Endothelial cell of umbilical vein (primary cell): ENCODE results near the gene MRAP. TPM values are rescaled to one million over a fixed set of nuclear protein-coding genes. Genes with fewer than 3 reads are reported as not detected.

Experiments
- BruUV-seq: library from RNA; stranded (reverse); fragments of 400-500 nt; replicated peaks from 2 replicates; lab custom pipeline; 2021; lab: Mats Ljungman, UMichigan
- CTCF ChIA-PET: fragments of 300-600, 350-600 bp; sonication (Branson Sonifier 250); formaldehyde crosslinking; loops from one replicate; lab custom pipeline; 2021; ENCODE audit warnings: antibody characterized with exemption, inconsistent platforms; lab: Charles Lee
- POLR2A ChIA-PET: fragments of 300-600, 350-600 bp; sonication (Branson Sonifier 250); formaldehyde crosslinking; loops from one replicate; lab custom pipeline; 2021; ENCODE audit warnings: antibody characterized with exemption, inconsistent platforms; lab: Charles Lee
- DNase-seq: peaks from one replicate; pipeline ENCODE4 v3.0.0-alpha.2; 2011; ENCODE audit warnings: low read depth, low spot score
- FAIRE-seq: peaks from 2 replicates; lab custom pipeline; 2011; peaks lifted over from hg19 to GRCh38; lab: Jason Lieb, UNC
- H2AFZ ChIP-seq: 2 replicates; pipeline ENCODE4 v1.6.0; 2012; ENCODE audit warnings: low read depth, low read length, control low read depth, inconsistent platforms
- H3K27ac ChIP-seq: 2 replicates; pipeline ENCODE4 v1.5.1; 2011; ENCODE audit warnings: low read depth, mild to moderate bottlenecking, control low read depth, low read length, moderate library complexity; ENCODE audit not compliant: insufficient read depth
- H3K27me3 ChIP-seq, 2 experiments: 2 replicates each; pipeline versions ENCODE4 v1.6.0 to v1.6.1; 2011; ENCODE audit warnings: low read length in 2 of 2, mixed read lengths in 1 of 2; ENCODE audit not compliant: control insufficient read depth in 2 of 2, insufficient read depth in 2 of 2
- H3K36me3 ChIP-seq, 2 experiments: 2 replicates in 1 of 2; 3 replicates in 1 of 2; pipeline ENCODE4 v1.5.1; 2011; ENCODE audit warnings: low read length in 2 of 2, mild to moderate bottlenecking in 1 of 2, moderate library complexity in 1 of 2; ENCODE audit not compliant: control insufficient read depth in 2 of 2, insufficient read depth in 2 of 2; ENCODE audit errors: extremely low read depth in 1 of 2
- H3K4me1 ChIP-seq: 3 replicates; pipeline ENCODE4 v1.5.1; 2011; ENCODE audit warnings: mild to moderate bottlenecking, low read length; ENCODE audit not compliant: control insufficient read depth, insufficient read depth; ENCODE audit errors: extremely low read depth
- H3K4me2 ChIP-seq: 2 replicates; pipeline ENCODE4 v1.6.1; 2011; ENCODE audit warnings: low read length, control low read depth, mixed read lengths; ENCODE audit not compliant: insufficient read depth
- H3K4me3 ChIP-seq, 3 experiments: fragments of 200-600 bp in 1 of 3; sonication (generic), shearing (Covaris generic) in 1 of 3; replicated peaks in 1 of 3; 2 replicates each; pipeline ENCODE4 v1.5.1; 2011 to 2016; ENCODE audit warnings: control low read depth in 3 of 3, low read length in 3 of 3, mild to moderate bottlenecking in 2 of 3, inconsistent platforms in 1 of 3, low read depth in 1 of 3, moderate library complexity in 1 of 3; ENCODE audit not compliant: insufficient read depth in 1 of 3
- H3K79me2 ChIP-seq: 2 replicates; pipeline ENCODE4 v1.6.0; 2012; ENCODE audit warnings: low read length, inconsistent platforms; ENCODE audit not compliant: control insufficient read depth, insufficient read depth
- H3K9ac ChIP-seq: replicated peaks from 2 replicates; pipeline ENCODE3; 2011; ENCODE audit warnings: low read length, control low read depth; ENCODE audit not compliant: insufficient read depth; ENCODE audit errors: extremely low read depth
- H3K9me1 ChIP-seq: replicated peaks from 3 replicates; pipeline ENCODE4 v1.6.0; 2011; ENCODE audit warnings: mild to moderate bottlenecking, low read length; ENCODE audit not compliant: control insufficient read depth, insufficient read depth; ENCODE audit errors: extremely low read depth
- H3K9me3 ChIP-seq: replicated peaks from 2 replicates; pipeline ENCODE4 v1.5.1; 2012; ENCODE audit warnings: low read length, inconsistent platforms; ENCODE audit not compliant: control insufficient read depth, insufficient read depth
- H4K20me1 ChIP-seq: replicated peaks from 2 replicates; pipeline ENCODE3; 2011; ENCODE audit warnings: mild to moderate bottlenecking, low read length; ENCODE audit not compliant: control insufficient read depth, insufficient read depth; ENCODE audit errors: extremely low read depth
- CTCF ChIP-seq, 2 donors: IDR thresholded peaks; 1 replicate in 1 of 2; 2 replicates in 1 of 2; pipeline ENCODE4 v1.5.1; 2011; ENCODE audit warnings: low read length in 2 of 2, mild to moderate bottlenecking in 2 of 2, moderate library complexity in 2 of 2, control low read depth in 1 of 2, inconsistent platforms in 1 of 2, low read depth in 1 of 2; ENCODE audit not compliant: insufficient read depth in 1 of 2; ENCODE audit errors: extremely low read depth in 1 of 2
- EZH2 ChIP-seq: IDR thresholded peaks from 2 replicates; pipeline ENCODE4 v1.6.1; 2012; ENCODE audit warnings: borderline replicate concordance, low read depth, mild to moderate bottlenecking, moderate library complexity, low read length, inconsistent platforms; ENCODE audit not compliant: severe bottlenecking
- FOS ChIP-seq: IDR thresholded peaks from 2 replicates; pipeline ENCODE4 v1.6.1; 2011; ENCODE audit warnings: mild to moderate bottlenecking, low read length, moderate library complexity, borderline replicate concordance; ENCODE audit not compliant: insufficient read depth
- GATA2 ChIP-seq: IDR thresholded peaks from 2 replicates; pipeline ENCODE4 v1.7.0; 2011; ENCODE audit warnings: low read depth, mild to moderate bottlenecking, moderate library complexity, mixed read lengths, low read length; ENCODE audit not compliant: insufficient read length, insufficient read depth
- JUN ChIP-seq: IDR thresholded peaks from 2 replicates; pipeline ENCODE4 v1.6.1; 2011; ENCODE audit warnings: borderline replicate concordance, low read depth; ENCODE audit not compliant: insufficient read length, insufficient read depth
- MAX ChIP-seq: IDR thresholded peaks from 2 replicates; pipeline ENCODE4 v1.6.1; 2011; ENCODE audit not compliant: insufficient read depth, insufficient read length
- MYC ChIP-seq: IDR thresholded peaks from one replicate; pipeline ENCODE4 v1.6.1; 2011; ENCODE audit warnings: mild to moderate bottlenecking, low read depth, low read length
- POLR2A ChIP-seq: IDR thresholded peaks from 2 replicates; pipeline ENCODE4 v1.6.1; 2012; ENCODE audit warnings: low read depth, mild to moderate bottlenecking, control low read depth, low read length
- POLR2AphosphoS5 ChIP-seq: IDR thresholded peaks from 2 replicates; pipeline ENCODE4 v1.6.1; 2012; ENCODE audit warnings: low read depth, mild to moderate bottlenecking, control low read depth, low read length, moderate library complexity; ENCODE audit not compliant: insufficient read depth
- dilution Hi-C: fragments of 300-500 bp; cut with MboI; formaldehyde crosslinking; loops from one replicate; pipeline ENCODE4 v1.15.0; 2019; ENCODE audit warnings: low sequenced_read_pairs; ENCODE audit not compliant: extremely low pct_ligation_motif_present
- intact Hi-C: fragments of 100-400 bp; cut with micrococcal nuclease; formaldehyde crosslinking; loops from one replicate; pipeline ENCODE4 v1.10.0; 2022
- polyA plus RNA-seq, 4 experiments: library from polyadenylated mRNA; depleted of rRNA in 3 of 4; stranded (reverse) in 3 of 4; unstranded in 1 of 4; fragments of >200 nt; gene quantifications; 2 replicates each; pipeline versions ENCODE4 v1.2.1 to v1.2.3, GENCODE V29; 2011 to 2012; ENCODE audit warnings: missing spikeins in 1 of 4
- total RNA-seq: library from RNA; stranded (reverse); gene quantifications from 2 replicates; pipeline ENCODE4 v1.2.3, GENCODE V29; 2021

The MRAP gene
- total and polyA plus RNA-seq, 2 donors (not counting 3 experiments of a cell fraction or from before 2014, with no cell fraction given), result not detected

GRCh38 chr21:32279377-32279680 lies 19.3 kb upstream of the MRAP start:
- ChIA-PET POLR2A (interaction anchor here (0.6 kb wide), 1 partner anchor 113 kb away, joined by 4 read pairs; no protein-coding TSS in a partner anchor), CTCF (interaction anchor here (0.6 to 0.7 kb wide), 3 partner anchors 22 to 413 kb away, joined by 3 read pairs; no protein-coding TSS in a partner anchor)
- Histone ChIP-seq H3K4me1 (peaks cover 16% of the 10 kb centered on the region), H3K27me3 (no peaks in the 10 kb centered on the region), H4K20me1 (no peaks in the 10 kb centered on the region), H3K4me2 (peak overlapping the region; percentile 59), H3K9me3 (no peaks in the 10 kb centered on the region), H3K9ac (peak overlapping the region; percentile 64), H2AFZ (peak overlapping the region; percentile 63), H3K9me1 (no peaks in the 10 kb centered on the region), H3K4me3 (peak overlapping the region; percentile 12 to 67 (median 63)), H3K79me2 (peaks cover 13% of the 10 kb centered on the region), H3K36me3 (no peaks in the 10 kb centered on the region), H3K27ac (peak overlapping the region; percentile 31)
- DNase-seq, result no peak
- intact Hi-C loops, result loop anchor here (1.0 to 2.0 kb wide), 2 partner anchors 322 to 549 kb away; no protein-coding TSS in a partner anchor
- dilution Hi-C loops, result no loop called here
- TSS peak; percentile 80 for BruUV-seq
- TF ChIP-seq MAX, result no peak
- no peak for TF ChIP-seq POLR2A
- no peak for TF ChIP-seq GATA2
- no peak for TF ChIP-seq POLR2AphosphoS5
- no peak for TF ChIP-seq CTCF (IDR thresholded peaks at IDR 0.05; ENCODE audit: extremely low read depth in 1 of 2, insufficient read depth in 1 of 2, low read depth in 1 of 2, low read length in 2 of 2)
- no peak for TF ChIP-seq FOS
- no peak for TF ChIP-seq JUN
- no peak for TF ChIP-seq EZH2
- no peak for TF ChIP-seq MYC
- FAIRE-seq, result no peak
